ENCODE measurements around the gene CBLN3.

Gene CBLN3

DNA sequence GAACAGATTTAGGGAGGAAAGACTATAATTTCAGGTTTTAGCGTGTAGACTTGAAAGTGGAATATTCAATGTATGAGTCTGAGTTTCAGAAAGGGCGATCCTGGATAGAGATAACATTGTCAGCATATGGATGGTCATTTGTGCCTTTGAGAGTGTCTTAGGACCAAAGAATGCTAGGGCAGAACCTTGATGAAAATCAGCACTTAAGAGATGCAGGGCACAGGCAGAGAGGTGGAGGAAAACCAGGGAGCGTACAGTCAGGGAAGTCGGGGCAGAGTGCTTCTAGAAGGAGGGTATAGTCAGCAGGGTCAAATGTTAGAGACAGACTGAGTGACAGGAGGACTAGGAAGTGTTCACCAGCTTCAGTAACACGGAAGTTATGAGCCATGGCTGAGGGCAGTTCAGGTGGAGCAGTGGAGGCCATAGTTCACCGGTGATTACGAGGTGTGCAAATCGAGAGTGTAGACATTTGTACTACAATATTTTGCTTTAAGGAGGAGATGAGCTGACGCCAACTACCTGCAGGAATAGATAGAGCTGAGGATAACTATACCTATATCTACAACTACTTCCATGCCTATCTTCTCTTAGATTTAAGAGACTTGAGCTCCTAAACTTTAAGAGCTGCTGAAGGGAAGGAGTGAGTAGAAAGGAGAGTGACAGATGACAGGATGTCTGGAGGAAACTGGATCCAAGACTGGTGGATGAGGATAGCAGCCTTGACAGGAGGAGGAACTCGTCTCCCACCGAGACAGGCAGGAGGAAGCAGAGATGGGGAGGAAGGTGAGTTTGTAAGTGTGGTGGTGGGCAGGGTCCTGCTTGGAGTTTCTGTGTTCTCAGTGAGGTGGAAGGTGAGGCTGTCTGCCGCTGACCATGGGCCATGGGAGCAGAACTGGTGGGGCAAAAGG lies 6.5 kb downstream of the CBLN3 start:
- no peak for DNase-seq

- DNase-seq: no peak
These were observed 7.2 kb downstream of the CBLN3 start for GRCh38 chr14:24422261-24422660.

GRCh38 chr14:24418492-24418873 lies 11.0 kb downstream of the CBLN3 start:
- DNase-seq: no peak

- no peak for DNase-seq
These were observed 11.5 kb downstream of the CBLN3 start for GRCh38 chr14:24417832-24418491.

DNA sequence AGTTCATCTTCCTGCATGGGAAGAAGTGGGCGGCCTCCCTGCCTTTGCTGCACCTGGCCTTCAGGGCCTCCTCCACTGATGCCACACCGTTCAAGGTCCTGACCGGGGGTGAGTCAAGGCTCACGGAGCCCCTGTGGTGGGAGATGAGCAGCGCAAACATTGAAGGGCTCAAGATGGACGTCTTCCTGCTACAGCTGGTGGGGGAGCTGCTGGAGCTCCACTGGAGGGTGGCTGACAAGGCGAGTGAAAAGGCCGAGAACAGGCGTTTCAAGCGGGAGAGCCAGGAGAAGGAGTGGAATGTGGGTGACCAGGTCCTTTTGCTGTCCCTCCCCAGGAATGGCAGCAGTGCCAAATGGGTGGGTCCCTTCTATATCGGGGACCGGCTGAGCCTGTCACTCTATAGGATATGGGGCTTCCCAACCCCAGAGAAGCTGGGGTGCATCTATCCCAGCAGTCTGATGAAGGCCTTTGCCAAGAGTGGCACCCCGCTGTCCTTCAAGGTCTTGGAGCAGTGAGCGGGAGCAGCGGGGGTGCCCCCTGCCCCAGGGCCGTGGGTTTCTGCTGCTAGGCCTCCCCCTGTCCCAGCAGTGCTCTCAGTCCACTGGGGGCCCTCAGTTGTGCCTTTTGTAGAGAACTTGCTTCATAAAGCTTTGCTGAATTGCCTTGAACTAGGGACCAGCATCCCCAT lies 12.4 kb downstream of the CBLN3 start:
- no peak for DNase-seq

DNA sequence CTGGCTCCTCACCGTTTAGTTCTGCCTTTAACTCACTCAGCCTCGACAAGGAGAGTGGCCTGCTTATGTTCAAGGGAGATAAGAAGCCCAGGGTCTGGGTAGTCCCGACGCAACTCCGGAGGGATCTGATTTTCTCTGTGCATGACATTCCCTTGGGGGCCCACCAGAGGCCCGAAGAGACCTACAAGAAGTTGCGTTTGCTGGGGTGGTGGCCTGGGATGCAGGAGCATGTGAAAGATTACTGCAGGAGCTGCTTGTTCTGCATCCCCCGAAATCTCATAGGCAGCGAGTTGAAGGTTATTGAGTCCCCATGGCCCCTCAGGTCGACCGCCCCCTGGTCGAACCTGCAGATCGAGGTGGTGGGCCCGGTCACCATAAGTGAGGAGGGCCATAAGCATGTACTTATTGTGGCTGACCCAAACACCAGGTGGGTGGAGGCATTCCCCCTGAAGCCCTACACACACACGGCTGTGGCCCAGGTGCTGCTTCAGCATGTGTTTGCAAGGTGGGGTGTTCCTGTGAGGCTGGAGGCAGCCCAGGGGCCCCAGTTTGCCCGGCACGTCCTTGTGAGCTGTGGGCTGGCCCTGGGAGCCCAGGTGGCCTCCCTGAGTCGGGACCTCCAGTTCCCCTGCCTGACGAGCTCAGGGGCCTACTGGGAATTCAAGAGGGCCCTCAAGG lies 13.1 kb downstream of the CBLN3 start:
- no peak for DNase-seq

GRCh38 chr14:24415421-24416253 lies 13.8 kb downstream of the CBLN3 start:
- DNase-seq: no peak

DNA sequence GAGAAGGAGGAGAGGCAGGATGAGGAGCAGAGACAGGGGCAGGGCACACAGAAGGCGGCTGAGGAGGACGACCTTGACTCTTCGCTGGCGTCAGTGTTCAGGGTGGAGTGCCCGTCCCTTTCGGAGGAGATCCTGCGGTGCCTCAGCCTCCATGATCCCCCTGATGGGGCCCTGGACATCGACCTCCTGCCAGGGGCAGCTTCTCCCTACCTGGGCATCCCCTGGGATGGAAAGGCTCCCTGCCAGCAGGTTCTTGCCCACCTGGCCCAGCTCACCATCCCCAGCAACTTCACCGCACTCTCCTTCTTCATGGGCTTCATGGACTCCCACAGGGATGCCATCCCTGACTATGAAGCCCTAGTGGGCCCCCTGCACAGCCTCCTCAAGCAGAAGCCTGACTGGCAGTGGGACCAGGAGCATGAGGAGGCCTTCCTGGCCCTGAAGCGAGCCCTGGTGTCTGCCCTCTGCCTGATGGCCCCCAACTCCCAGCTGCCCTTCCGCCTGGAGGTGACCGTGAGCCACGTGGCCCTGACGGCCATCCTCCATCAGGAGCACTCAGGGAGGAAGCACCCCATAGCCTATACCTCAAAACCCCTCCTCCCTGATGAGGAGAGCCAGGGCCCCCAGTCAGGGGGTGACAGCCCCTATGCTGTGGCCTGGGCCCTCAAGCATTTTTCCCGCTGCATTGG lies 14.6 kb downstream of the CBLN3 start:
- no peak for DNase-seq

DNA sequence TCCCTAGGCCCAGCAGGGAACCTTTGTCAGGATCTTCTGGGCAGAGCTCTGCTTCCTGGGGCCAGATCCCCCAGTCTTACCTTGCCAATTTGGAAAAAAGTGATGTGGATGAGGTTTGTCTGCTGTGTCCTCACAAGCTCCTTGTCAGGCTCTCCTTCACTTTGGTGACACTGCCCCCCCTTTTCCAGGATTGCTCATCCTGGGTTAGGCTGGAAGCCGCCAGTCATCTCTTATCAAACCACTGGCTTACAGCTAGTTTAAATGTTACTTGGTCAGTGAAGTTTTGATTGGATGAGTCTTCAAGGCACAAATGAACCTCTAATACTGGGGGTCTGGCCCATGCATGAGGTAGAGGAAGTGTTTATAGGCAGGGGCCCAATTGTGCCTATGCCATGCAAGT lies 15.4 kb downstream of the CBLN3 start:
- DNase-seq: no peak

GRCh38 chr14:24411443-24412389 lies 17.8 kb downstream of the CBLN3 start:
- DNase-seq: peak; percentile 67 to 75 (median 75)

DNA sequence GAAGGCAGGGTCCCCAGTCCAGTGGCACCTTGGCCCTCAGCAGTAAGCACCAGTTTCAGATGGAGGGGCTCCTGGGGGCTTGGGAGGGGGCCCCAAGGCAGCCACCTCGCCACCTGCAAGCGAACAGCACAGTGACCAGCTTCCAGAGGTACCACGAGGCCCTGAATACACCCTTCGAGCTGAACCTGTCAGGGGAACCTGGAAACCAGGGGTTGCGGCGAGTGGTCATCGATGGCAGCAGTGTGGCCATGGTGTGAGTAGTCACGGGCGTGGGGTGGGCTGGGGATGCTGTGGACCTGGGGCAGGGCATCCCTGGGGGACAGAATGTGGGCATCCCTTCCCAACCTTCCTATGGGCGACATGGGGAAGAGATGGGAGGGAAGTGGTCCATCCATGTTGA lies 19.5 kb downstream of the CBLN3 start:
- DNase-seq: no peak

GRCh38 chr14:24409192-24409591 lies 20.3 kb downstream of the CBLN3 start:
- no peak for DNase-seq

- no peak for DNase-seq
These were observed 20.7 kb downstream of the CBLN3 start for GRCh38 chr14:24408764-24409163.

GRCh38 chr14:24407608-24408325 lies 21.7 kb downstream of the CBLN3 start:
- DNase-seq: no peak

GRCh38 chr14:24406416-24406815 lies 23.1 kb downstream of the CBLN3 start:
- DNase-seq: no peak

DNA sequence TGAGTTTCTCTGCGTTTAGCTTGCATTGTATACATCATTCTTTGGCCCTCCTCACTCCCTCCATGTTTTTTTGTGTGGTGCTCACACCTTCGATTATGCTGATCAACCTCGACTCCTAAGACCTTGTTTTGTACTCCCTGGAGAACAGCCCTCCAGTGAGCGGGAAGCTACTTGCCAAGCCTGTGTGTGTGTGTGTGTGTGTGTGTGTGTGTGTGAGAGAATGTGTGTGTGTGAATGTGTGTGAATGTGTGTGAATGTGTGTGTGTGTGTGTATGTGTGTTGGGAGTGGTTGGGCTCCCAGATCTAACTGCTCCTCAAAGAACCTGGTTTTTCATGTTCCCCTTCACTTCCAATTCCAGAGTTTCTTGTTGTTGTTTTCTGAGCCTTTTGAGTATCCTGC lies 24.7 kb downstream of the CBLN3 start:
- no peak for DNase-seq

GRCh38 chr14:24403294-24403998 lies 26.0 kb downstream of the CBLN3 start:
- no peak for DNase-seq

GRCh38 chr14:24401810-24402702 lies 27.4 kb downstream of the CBLN3 start:
- no peak for DNase-seq

All from suppressor macrophage treated with lipopolysaccharide for 1 hour (primary cell).